ENCODE results near the gene DDX39B.
"Not testable (repeated sequence)": the region's sequence is repeated elsewhere in the genome, so short reads cannot be mapped to it uniquely, and the experiment has no call there.

The DDX39B gene

DNA sequence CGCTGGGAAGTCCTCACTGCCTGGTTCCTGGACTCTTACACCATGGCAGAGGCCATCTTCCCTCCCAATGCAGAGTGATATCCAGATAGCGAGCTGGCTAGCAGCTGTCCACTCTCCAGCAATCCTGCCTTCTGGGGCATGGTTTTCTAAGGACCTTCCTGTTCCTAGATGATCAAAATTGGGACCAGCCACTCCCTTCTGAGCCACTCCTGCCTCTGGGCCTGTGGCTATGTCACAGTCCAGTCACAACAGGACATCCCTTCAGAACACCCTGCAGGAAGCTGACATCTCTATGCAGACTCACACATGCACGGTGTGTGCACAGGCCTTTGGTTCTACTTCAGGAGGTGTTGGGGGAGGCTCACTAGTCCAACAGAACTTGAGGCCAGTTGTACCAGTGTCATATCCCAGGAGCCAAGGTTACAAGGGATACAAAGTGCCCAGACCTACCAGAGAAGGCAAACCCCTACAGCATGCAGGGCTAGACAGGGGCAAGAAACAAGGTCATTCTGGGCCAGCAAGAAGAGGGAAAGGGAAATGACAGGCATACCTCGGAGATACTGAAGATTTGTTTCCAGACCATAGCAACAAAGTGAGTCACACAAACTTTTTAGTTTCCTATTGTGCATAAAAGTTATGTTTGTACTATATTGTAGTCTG lies 15.7 kb downstream of the DDX39B start:
- no peak for DNase-seq

DNA sequence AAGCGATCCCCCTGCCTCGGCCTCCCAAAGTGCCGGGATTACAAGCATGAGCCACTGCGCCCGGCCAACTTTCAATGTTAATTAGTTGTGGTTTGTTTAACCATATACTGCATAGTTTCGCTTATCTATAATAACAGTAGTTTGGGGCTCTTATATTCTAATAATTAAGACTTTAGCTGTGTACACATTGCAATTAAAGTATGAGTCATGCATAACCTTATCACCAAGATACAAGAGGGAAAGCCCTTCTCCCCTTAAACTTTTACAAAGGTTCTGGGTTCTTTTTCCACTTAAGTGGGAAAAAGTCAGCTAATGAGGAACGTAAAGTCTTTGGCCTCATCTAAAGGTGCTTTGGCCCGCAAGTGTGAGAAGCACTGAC lies 16.3 kb downstream of the DDX39B start:
- DNase-seq, result no peak

DNA sequence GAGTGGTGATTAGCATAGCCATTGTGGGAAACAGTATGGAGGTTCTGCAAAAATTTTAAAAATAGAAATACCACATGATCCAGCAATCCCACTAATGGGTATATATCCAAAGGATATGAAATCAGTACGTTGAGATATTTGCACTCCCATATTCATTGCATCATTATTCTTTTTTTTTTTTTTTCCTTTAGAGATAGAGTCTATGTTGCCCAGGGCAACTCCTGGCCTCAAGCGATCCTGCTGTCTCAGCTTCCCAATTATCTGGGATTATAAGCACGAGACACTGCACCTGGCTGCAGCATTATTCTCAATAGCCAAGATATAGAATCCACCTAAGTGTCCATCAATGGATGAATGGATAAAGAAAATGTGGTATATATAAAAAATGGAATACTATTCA lies 20.0 kb downstream of the DDX39B start:
- DNase-seq, result no peak

DNA sequence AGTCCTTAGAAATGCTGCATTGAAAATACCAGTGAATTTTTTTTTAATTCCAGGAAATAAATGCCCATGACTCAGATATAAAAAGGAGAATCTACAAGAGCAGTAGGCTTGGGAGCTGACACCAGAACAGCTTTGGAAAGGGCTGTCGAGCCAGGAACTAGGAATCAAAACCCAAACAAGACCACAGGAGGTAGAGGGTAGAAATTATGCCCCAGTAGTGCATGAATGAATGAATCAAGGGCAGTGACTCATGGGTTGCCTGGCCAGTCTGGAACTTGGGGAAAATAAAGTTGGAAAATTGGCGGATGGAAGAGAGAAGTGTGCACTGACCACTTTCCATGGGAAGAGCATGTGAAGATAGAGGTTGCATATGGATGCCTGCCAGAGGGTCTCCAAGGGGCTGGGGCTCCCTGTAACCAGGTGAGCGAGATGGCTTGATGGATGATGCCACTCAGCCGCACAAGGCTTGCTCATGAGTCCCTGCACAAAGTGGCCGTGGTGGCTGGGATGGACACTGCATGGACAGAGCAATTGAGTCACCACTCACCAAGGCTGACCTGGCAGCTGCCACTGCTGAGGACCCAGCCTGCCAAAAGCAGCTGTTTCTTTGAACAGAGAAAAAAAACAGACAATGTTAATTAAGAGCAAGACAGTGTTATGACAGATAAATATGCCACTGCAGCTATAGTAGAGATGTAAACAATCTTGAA lies 28.2 kb downstream of the DDX39B start:
- DNase-seq, result no peak

DNA sequence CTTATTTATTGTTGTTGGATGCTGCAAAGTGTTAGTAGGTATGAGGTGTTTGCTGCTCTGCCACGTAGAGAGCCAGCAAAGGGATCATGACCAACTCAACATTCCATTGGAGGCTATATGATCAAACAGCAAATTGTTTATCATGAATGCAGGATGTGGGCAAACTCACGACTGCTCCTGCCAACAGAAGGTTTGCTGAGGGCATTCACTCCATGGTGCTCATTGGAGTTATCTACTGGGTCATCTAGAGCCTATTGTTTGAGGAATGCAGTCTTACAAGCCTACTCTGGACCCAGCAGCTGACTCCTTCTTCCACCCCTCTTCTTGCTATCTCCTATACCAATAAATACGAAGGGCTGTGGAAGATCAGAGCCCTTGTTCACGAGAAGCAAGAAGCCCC lies 31.8 kb downstream of the DDX39B start:
- no peak for DNase-seq

DNA sequence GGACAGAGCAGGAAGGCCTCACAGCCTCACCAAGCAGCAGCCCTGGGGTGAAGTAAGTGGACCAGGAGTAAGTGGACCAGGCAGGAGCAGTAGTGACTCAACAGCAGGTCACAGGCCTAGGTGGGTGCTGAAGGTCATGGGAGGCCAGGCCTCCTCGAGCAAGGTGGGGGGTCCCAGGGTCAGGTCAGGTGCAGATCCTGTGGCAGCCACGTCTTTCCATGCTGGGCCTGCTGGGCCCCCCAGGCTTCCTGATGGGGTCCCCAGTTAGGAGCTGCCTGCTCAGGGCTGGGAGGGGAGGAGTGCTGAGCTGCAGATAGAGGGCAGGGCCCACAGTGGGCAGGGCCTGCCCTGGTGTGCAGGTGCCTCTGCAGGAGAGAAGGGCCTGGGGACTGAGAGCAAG lies 32.8 kb downstream of the DDX39B start:
- not testable (repeated sequence) for DNase-seq

DNA sequence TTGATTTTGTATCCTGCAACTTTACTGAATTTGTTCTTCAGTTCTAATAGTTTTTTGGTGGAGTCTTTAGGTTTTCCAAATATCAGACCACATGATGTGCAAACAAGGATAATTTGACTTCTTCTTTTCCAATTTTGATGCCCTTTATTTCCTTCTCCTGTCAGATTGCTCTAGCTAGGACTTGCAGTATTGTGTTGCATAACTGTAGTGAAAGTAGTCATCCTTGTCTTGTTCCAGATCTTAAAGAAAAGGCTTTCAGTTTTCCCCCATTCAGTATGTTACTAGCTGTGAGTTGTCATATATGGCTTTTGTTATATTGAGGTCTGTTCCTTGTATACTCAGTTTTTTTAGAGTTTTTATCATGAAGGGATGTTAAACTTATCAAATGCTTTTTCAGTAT lies 39.2 kb downstream of the DDX39B start:
- DNase-seq, result no peak

DNA sequence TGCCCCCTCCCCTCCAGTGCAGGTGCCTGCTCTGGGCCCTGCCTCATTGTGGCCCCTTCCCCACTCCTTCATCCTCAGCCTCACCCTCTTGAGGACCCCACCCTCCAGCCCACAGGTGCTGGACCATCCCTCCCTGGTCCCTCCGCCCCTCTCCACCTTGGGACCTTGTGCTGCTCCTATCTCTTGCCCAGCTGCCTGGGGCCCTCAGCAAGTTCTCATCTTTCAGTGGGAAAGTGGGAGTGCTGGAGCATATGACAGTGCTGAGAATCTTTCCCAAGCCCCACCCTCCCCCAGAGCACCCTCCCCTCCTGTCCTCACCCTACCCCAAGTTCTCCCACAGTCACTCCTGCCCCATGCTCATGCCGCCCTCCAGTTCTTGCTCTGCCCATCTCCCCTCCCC lies 42.2 kb downstream of the DDX39B start:
- DNase-seq, result not testable (repeated sequence)

DNA sequence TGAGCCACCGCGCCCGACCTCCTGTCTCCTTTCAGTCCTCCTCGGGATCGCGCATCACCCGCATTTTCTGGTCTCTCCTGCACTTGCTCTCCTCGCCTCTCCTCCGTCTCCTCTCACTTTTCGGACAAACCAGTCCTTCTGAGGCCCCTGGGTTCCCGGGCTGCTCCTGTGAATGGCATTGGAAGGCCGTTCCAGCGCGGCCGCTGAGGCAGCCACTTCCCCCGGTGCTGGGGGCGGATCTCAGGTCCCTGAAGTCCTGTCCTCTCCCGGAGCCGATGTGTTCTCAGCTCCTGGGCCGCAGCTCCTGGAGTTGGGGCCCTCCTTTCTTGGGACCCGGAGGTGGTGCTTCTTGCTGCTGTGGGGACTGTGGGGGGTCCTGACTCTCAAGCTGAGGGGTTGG lies 43.1 kb downstream of the DDX39B start:
- DNase-seq, result no peak

DNA sequence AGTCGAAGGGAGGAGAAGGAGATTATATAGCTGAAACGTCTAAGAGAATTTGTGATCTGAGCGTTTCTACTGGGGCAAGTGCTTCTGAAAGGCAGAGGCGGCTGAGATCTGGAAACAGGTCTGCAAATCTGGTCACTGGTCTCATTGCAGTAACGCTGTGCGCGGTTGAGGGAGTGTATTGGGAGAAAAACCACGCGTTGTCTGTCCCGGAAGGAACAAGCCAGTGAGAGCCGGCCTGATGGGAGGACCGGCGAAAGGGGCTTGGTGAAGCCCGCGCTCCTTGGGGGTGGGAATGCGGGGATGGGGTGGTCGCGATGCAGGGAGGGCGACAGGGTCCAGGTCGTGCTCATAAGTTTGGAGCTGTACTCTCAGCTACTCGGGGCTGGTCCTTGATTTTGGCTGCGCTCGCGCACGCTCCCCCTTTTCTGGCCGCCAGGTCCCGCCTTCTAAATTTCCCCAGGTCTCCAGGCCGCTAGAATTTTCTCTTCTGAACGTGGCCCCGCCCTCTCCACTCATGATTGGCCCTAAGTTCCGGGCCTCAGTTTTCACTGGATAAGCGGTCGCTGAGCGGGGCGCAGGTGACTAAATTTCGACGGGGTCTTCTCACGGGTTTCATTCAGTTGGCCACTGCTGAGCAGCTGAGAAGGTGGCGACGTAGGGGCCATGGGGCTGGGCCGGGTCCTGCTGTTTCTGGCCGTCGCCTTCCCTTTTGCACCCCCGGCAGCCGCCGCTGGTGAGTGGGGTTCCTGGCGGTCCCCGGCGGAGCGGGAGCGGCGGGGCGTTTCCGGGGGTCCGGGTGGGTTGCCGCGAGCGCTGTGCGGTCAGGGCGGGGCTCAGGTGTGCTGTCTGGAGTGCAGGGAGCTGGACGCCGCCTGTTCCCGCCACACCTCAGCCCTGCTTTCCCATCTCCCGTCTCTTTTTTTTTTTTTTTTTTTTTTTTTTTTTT lies 44.0 kb downstream of the DDX39B start, which contains the start of gene MICB:
Gene MICB (plus strand): TSS at position 615 of the 946 bp plus-strand sequence. CDS start 49 bp downstream, at position 664.
- peak; percentile 88 for DNase-seq

DNA sequence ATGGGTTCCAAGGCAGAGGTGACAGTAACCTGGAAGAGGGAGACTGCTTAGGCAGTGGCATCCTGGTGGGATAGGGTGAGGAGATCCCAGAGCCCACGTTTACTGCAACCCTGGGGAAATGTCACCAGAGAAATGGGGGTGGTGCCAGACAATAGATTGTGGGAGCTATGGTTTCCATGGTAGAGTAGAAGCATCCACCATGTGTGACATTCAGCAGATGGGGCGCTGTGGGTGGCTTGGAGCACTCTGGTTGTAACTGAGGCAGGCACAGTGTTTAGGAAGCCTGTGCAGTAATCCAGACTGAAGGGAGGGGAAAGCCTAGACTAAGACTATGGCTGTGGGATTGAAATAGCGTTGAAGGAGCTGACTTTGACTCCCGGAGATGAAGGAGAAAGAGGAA lies 45.0 kb downstream of the DDX39B start:
- DNase-seq, result not testable (repeated sequence)

DNA sequence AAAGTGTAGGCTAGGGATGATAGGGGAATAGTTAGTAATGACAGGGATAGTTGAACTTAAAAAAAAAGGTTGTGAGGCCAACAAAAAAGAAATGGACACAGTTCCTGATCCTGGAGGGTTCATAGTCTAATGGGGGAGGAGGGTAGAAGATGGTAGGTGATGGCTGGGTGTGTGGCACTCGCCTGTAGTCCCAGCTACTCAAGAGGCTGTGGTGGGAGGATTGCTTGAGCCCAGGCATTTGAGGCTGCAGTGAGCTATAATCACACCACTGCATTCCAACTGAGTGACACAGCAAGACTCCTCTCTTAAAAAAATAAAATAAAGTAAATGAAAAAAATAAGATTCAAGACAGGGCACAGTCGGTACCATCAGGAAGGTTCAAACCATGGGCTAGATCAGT lies 46.2 kb downstream of the DDX39B start:
- no peak for DNase-seq

DNA sequence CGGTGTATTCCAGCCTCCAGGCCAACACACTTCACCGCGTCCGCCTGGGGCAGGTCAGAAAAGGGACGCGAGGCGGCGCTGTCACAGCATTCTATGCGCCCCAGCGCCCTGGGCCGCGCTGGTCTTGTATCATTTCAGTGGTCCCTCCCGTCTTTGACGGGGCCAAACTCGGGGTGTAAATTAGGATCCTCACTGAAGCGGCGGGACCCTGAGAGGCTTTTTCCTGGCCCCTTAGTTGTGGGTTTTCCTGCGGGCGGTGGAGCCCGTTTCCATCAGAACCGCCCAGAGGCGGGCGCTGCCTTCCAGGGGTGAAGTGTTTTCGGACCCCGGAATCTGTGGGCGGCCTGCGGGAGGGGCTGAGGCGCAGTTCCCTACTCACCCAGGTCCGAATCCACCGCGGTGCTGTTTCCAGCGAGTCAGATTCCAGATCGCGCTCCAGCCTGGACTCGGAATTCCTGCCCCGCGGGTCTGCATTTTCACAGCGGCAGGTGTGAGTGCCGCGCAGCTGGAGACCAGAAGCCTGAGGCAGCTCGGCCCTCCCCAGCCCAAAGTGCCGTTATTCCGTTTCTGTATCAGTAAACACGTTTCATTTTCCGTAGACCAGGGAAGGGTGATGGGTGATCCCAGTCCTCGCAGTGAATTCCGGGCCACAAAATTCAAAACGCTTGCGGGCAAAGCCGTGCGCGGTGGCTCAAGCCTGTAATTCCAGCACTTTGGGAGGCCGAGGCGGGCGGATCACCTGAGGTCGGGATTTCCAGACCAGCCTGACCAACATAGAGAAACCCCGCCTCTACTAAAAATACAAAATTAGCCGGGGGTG lies 47.7 kb downstream of the DDX39B start:
- DNase-seq, result peak; percentile 73

DNA sequence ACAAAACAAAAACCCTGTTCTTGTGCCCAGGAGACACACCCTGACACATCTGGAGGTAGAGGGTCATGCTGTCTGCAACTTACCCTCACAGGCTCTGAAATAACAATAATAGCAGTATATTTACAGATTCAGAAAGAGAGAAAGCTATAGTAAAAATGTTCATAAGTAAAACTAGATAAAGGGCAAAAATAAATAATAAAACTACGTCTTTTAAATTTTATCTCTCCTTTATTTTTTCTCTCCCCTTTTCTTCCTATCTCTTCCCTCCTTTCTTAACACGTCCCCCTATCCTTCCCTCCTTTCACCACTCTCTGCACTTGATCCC lies 48.3 kb downstream of the DDX39B start:
- DNase-seq, result not testable (repeated sequence)

DNA sequence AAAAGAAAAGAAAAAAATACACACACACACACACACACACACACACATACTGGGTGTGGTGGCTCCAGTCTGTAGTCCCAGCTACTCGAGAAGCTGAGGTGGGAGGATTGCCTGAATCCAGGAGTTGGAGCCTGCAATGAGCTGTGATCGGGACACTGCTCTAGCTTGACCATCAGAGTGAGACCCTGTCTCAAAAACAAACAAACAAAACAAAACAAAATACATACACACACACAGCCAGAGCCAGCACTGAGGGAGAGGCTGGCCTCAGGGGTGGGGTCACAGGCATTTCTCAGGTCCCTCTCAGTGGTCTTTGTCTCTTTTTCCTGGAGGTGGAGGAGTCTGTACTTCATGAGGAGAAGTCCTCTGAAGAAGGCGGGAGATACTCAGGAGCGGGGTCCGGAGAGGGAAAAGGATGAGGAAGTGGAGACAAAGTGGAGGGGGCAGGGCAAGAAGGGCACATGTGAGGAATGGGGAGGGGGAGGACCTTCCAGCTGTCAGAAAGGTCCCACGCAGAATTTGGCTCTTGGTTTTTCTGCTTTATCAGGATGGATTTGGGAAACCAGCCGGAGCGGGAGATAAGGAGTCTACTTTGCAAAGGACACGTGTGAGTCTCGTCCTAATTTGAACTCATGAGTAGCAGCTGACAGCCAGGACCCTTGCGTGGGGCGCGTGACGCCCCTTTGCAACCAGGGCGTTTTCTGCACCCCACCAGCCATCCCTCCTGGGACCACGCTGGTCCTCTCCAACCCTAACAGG lies 51.5 kb downstream of the DDX39B start:
- no peak for DNase-seq

DNA sequence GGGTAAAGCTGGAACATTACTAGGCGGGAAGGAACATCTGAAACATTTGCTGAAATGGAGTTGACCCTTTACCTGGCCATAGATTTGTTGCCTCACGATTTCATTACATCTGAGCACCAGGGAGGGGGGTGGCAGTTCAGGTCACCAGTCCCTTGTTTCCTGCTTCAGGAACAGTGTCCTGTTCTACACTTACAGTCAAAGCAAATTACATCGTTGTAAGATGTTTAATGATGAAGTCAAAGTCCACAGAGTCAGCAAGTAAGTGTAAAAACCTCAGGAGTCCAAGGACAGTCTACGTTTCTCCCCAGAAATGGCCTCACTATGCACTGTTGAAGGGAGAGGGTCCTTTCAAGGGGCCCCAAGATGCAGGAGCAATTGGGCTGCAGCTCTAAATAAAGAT lies 52.7 kb downstream of the DDX39B start:
- no peak for DNase-seq

DNA sequence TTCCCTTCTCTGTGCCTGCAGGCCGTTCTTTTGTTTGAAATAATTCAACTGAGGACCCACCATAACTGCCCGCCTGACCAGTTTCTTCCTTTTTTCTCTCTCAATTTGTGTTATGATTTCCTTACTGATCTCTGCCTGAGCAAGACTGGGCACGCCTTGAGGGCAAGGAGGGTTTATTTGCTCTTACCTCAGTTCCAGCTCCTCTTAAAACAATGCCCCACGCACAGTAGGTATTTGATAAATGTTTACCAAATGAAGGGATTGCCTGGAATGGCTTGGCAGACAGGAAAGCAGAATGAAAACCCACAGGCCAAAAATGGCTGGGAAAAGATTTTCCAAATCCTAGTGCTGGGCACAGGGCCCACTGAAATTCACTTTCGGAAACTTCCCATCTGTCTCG lies 54.1 kb downstream of the DDX39B start:
- not testable (repeated sequence) for DNase-seq

DNA sequence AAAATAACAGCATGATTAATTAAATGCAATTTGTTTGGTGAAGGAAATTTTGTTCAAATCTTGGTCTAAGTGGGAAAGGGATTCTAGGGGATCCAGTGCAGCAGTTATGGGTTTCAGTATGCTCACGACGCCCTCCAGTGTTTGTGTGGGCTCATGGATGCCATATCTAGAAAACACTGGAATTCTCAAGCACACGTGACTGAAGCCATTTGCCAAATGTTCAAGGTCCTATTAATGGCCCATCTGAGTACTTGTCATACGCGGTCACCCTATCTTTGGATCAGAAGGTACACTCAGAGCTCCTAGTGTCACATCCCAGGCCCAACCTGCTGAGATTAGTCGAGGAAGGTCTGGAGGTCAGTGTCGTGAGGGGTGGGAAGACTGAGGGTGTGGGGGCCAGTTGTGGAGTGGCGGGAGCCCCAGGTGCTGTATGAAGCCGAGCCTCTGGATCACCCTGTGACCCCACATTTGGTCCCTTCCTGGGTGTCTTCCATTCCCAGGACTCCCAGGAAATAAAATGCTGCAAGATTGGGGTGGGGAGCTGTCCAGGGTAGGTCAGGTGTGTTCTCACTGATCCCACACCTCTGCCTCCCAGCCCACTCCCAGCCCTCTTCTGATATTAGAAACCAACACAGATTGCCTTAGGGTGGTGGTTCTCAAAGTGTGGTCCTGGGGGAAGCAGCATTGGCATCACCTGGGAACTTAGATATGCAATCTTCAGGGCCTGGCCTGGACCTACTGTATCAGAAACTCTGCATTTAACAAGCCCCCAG lies 55.6 kb downstream of the DDX39B start:
- DNase-seq, result not testable (repeated sequence)

DNA sequence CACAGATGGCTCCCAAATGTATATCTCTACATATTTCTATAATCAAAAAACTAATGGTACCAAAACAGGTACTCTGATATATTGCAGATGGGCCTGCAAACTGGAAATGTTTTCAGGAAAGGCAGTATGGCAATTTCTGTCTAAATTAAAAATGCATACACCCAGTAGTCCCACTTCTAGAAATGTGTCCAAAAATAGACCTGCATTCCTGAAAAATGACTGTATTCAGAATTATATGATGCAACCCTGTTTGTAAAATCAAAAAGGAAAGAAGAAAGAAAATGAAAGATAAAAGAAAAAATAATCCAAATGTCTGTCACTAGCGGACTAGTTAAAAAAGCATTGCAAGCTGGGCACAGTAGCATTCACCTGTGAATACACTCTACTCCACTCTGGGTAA lies 56.7 kb downstream of the DDX39B start:
- no peak for DNase-seq

DNA sequence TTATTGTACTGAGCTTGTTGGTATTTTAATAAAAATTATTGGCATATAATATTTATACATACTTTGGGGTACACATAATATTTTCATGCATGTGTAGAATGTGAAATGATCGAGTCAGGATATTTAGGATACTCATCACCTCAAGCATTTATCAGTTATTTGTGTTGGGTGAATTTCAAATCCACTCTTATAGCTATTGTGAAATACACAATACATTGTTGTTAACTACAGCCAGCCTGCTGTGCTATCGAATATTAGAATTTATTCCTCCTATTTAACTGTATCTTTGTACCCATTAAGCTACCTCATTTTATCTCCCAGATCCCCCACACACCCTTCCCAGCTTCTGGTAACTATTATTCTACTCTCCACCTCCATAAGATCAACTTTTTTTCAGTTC lies 58.4 kb downstream of the DDX39B start:
- DNase-seq, result no peak

DNA sequence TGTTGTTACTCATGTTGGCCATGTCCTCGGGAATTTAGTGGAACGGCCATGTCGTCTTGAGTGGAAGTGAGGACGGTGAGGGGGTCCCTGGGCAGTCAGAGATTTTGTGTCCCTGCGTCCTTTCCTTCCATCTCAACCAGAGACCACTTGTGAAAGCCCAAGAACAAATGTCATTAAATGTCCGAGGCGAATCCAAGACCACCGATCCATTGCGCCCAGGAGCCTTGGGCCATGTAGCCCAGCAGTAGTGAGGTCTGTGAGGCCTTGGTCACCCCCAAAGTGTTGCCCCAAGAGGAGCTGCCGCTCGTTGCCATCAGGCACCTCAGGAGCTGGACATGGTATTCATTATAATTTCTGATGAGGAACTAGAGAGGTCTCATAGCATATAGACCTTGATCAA lies 61.2 kb downstream of the DDX39B start:
- no peak for DNase-seq
